Measurements from ENCODE around the gene ZNF385D. TPM values are rescaled to one million over a fixed set of nuclear protein-coding genes. Genes with fewer than 3 reads are reported as not detected.

The ZNF385D gene
- total and polyA plus RNA-seq, 2 experiments from 2014 or later = 2.7 to 12.3 TPM

DNA sequence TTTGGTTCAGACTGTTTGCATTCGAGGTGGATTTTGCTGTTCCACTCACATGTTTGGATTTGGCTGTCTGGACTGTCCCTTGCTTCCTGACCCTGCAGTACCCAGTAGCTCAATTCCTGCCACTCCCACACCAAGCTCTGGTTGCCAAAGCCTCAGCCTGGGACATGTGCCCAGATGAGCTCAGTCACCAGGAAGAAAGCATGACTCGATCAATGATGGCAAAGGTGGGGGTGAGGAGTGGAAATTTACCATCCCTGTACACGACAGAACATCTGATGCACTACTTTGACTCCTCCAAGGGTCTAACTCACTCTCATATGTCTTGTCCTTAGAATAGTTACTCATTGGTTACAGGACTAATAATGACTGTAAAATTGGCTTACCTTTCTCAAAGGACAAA is 45.2 kb downstream of the ZNF385D start:
- no peak for ATAC-seq
- H3K4me3 ChIP-seq = no peak overlapping the region
- H3K9me3 Mint-ChIP-seq = peaks cover 2% of the 10 kb centered on the region; the same call in 2 of the 3 replicates
- TF ChIP-seq ZNF331 (CRISPR knock-in tag; IDR thresholded peaks at IDR 0.05; ENCODE audit: low read depth) (no peak), CTCF (conservative IDR thresholded peaks at IDR 0.05; ENCODE audit: low read depth in 2 of 2) (no peak), STAT1 (IDR thresholded peaks at IDR 0.05; ENCODE audit: unreplicated experiment) (no peak)
- no peak overlapping the region for H2AFZ ChIP-seq
- no peaks in the 10 kb centered on the region for H3K36me3 ChIP-seq (ENCODE audit: insufficient read depth)
- no peaks in the 10 kb centered on the region for H3F3A ChIP-seq (replicated peaks; ENCODE audit: low read depth)
- H3K9me2 ChIP-seq (ENCODE audit: insufficient read depth) = 0 out of 2 replicates have a peak, but pooled peaks cover 2% of the 10 kb centered on the region
- no peaks in the 10 kb centered on the region for H3K27me3 ChIP-seq (ENCODE audit: insufficient read depth)
- DNase-seq (ENCODE audit: low spot score) = no peak
- no peaks in the 10 kb centered on the region for H3K4me1 ChIP-seq (ENCODE audit: insufficient read depth)
- H3K79me2 ChIP-seq (replicated peaks; ENCODE audit: insufficient read depth) = no peaks in the 10 kb centered on the region
- no peak overlapping the region for H3K4me3 Mint-ChIP-seq
- no peaks in the 10 kb centered on the region for H4K20me1 ChIP-seq (replicated peaks; ENCODE audit: insufficient read depth)
- H3K36me3 Mint-ChIP-seq (ENCODE audit: low read depth) = peaks cover 14% of the 10 kb centered on the region
- H3K27ac Mint-ChIP-seq = no peak overlapping the region; the same call in 1 of the 2 replicates
- no peaks in the 10 kb centered on the region for H3K4me1 Mint-ChIP-seq
- no peak overlapping the region for H3K27ac ChIP-seq (ENCODE audit: low read depth)
- H3K4me2 ChIP-seq = no peak overlapping the region
- H3K27me3 Mint-ChIP-seq (ENCODE audit: insufficient read depth, low read depth, poor library complexity) = no peaks in the 10 kb centered on the region

DNA sequence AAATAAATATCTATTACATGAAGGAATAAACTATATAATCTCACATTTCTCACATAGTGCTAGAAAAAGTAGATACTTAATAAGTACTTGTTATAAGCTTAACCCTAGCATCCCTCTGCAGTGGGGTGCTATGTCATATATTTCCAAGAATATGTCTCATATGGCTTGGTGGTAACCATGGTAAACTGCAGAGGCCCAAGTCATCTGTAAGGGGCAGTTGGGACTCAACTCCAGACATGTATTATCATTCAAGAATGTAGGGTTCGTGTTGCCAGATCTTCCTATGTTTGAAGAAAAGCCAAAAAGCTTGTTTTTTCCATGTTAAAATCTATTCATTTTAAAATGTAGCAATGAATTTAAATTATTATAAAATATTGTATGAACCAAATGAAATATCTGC is 46.2 kb downstream of the ZNF385D start:
- no peak for ATAC-seq
- H2AFZ ChIP-seq = no peak overlapping the region
- TF ChIP-seq JUNB (IDR thresholded peaks at IDR 0.05; ENCODE audit: unreplicated experiment) (no peak), REST (IDR thresholded peaks at IDR 0.05; ENCODE audit: unreplicated experiment) (no peak), ZNF462 (CRISPR knock-in tag; IDR thresholded peaks at IDR 0.05) (no peak), NANOG (IDR thresholded peaks at IDR 0.05; ENCODE audit: borderline replicate concordance) (no peak), CREB1 (CRISPR knock-in tag; IDR thresholded peaks at IDR 0.05; ENCODE audit: low read depth) (no peak), EZH2 (IDR thresholded peaks at IDR 0.05; ENCODE audit: low read depth, unreplicated experiment) (no peak)

More for the DNA sequence above, 46.2 kb downstream of the ZNF385D start:
- no peak overlapping the region for H3K4me2 ChIP-seq
- H3K79me2 ChIP-seq (replicated peaks; ENCODE audit: insufficient read depth) = no peaks in the 10 kb centered on the region
- no peaks in the 10 kb centered on the region for H3F3A ChIP-seq (replicated peaks; ENCODE audit: low read depth)
- H3K27me3 ChIP-seq (ENCODE audit: insufficient read depth) = no peaks in the 10 kb centered on the region
- no peak overlapping the region for H3K27ac ChIP-seq (ENCODE audit: low read depth)
- Mint-ChIP-seq H3K27ac (no peak overlapping the region), H3K4me1 (no peaks in the 10 kb centered on the region), H3K27me3 (ENCODE audit: insufficient read depth, low read depth, poor library complexity) (no peaks in the 10 kb centered on the region), H3K9me3 (peaks cover 2% of the 10 kb centered on the region; the same call in 2 of the 3 replicates), H3K4me3 (no peak overlapping the region), H3K36me3 (ENCODE audit: low read depth) (peaks cover 14% of the 10 kb centered on the region)
- no peak for DNase-seq (ENCODE audit: low spot score)
- H3K4me3 ChIP-seq = no peak overlapping the region
- H3K4me1 ChIP-seq (ENCODE audit: insufficient read depth) = no peaks in the 10 kb centered on the region
- 0 out of 2 replicates have a peak, but pooled peaks cover 2% of the 10 kb centered on the region for H3K9me2 ChIP-seq (ENCODE audit: insufficient read depth)
- no peaks in the 10 kb centered on the region for H3K36me3 ChIP-seq (ENCODE audit: insufficient read depth)
- no peaks in the 10 kb centered on the region for H4K20me1 ChIP-seq (replicated peaks; ENCODE audit: insufficient read depth)

Data from GM23338 (cell line).